SKM-1 (cell line): ENCODE results near the gene BMP8A.
"Not testable (repeated sequence)": the region's sequence is repeated elsewhere in the genome, so short reads cannot be mapped to it uniquely, and the experiment has no call there.

ENCODE experiments used
- DNase-seq: peaks from one replicate; lab custom pipeline; 2025; ENCODE audit not compliant: unreplicated experiment; lab: John Stamatoyannopoulos, UW

BMP8A gene

DNA sequence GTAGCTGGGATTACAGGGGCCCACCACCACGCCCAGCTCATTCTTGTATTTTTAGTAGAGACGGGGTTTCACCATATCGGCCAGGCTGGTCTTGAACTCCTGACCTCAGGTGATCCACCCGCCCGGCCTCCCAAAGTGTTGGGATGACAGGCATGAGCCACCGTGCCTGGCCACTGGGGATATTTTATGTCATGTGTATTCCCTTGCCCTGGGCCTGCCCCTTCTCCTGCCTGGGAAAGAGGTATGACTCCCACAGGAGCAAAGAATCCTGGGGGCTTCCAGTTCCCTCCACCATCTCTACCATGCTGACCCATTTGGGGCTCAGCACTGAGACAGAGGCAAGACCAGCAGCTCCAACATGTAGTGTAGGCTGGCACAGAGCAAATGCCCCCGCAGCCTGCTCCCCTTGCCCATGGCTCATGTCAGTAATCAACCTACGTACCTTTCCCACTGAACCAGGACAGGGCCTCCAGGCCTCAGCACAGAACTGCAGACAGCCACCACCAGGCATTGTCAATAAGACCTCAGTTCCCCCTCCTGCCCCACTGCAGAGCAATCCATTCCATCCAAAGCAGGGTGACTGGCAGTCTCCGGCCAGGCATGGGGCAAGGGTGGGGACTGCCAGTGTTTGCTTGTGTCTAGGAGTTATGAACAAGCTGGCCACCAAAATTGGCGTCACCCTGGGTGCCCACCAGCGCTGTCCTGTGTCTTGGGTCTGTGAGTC, 35.2 kb downstream of the BMP8A start:
- DNase-seq, result no peak

- DNase-seq, result not testable (repeated sequence)
These were observed 35.7 kb downstream of the BMP8A start for GRCh38 chr1:39527190-39527579.

- no peak for DNase-seq
These were observed 36.6 kb downstream of the BMP8A start for GRCh38 chr1:39528082-39528481.

GRCh38 chr1:39529901-39530535, 38.6 kb downstream of the BMP8A start:
- peak; percentile 82 for DNase-seq

- DNase-seq, result no peak
These were observed 40.1 kb downstream of the BMP8A start for GRCh38 chr1:39531526-39531925.

DNA sequence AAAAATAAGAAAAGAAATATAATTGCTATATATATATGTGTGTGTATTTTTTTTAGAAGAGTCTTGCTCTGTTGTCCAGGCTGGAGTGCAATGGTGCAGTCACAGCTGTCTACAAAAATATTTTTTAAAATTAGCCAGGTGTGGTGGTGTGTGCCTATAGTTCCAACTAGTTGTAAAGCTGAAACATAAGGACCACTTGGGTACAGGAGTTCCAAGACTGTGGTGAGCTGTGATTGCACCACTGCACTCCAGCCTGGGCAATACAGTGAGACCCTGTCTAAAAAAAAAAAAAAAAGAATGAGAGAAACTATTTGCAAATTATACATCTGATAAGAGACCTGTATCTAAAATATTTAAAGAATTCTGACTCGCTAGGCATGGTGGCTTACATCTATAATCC, 42.0 kb downstream of the BMP8A start:
- DNase-seq, result no peak

GRCh38 chr1:39538531-39539251, 47.3 kb downstream of the BMP8A start:
- no peak for DNase-seq

- peak; percentile 51 for DNase-seq
These were observed 47.9 kb downstream of the BMP8A start for GRCh38 chr1:39539252-39539790.

DNA sequence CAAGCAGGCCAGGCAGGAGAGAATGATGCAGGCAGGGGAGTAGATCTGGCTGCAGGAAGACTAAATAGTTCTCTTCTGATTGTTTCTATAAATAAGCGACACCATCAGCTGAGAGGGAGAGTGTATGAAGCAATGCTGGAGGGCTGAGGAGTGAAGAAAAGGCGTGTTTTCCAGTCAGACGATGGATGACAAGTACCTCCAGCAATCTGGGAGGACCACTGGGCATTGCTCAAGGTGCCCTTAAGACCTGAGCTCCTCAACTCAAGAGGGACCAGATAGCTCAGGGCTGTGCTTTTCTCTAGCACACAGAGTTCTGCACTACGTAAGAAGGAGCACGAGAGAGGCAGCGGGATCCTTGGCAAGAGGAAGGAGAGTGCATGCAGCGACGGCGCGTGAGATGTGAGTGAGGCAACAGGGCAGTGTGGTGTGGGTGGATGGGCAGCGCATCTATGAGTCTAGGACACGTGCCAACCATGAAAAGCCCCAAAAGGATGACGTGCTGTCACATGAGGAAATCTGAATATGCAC, 49.1 kb downstream of the BMP8A start:
- no peak for DNase-seq

DNA sequence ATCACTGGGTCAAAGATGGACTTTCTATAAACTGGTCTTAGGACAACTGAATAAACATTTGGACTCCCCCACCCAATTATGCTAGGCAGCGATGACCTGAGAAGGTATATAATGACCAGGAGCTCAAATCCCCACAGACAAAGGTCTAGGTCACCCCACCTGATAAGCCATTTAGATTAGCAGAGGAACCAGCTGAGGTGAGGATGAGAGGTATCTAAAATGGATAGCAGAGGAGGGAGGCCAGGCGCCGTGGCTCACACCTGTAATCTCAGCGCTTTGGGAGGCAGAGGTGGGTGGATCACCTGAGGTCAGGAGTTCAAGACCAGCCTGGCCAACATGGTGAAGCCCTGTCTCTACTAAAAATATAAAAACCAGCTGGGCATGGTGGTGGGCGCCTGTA, 51.5 kb downstream of the BMP8A start:
- no peak for DNase-seq

DNA sequence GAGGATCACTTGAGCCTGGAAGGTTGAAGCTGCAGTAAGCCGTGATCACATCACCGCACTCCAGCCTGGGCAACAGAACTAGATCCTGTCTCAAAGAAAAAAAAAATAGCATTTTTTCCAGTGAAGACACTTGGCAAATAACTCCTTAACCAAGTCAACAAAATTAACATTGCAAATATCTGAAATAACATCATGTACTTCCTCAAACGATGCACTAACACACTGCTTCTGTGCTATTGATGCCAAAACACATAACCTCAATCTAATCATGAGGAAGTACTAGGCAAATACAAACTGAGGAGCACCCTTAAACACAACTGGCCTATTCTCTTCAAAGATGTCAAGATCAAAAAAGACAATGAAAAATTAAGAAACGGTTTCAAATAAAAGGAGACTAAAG, 52.9 kb downstream of the BMP8A start:
- DNase-seq, result no peak

GRCh38 chr1:39545531-39545930, 54.1 kb downstream of the BMP8A start:
- no peak for DNase-seq

GRCh38 chr1:39554277-39554676, 62.8 kb downstream of the BMP8A start:
- no peak for DNase-seq

- DNase-seq, result no peak
These were observed 69.8 kb downstream of the BMP8A start for GRCh38 chr1:39561279-39561678.

- no peak for DNase-seq
These were observed 71.5 kb downstream of the BMP8A start for GRCh38 chr1:39562886-39563285.

- DNase-seq, result no peak
These were observed 72.2 kb downstream of the BMP8A start for GRCh38 chr1:39563669-39564068.

DNA sequence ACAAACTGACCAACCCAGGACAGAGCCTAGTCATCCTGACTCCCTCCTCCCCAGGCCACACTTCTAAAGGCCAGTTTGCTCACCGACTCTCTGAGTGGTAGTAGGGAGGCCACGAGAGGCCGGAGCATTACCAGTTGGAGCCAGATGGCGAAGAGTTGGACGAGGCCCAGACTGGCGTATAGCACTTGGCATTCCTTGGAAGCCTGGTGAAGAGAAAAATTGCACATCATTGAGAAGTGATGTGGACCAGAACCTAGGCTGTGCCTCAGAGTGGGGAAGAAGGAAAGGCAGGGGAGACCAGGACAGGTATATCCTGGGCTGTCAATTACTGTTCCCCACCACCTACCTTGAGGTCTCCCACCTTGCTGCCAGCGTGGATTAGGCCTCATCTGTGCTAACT, 72.9 kb downstream of the BMP8A start:
- DNase-seq, result no peak

- no peak for DNase-seq
These were observed 73.5 kb downstream of the BMP8A start for GRCh38 chr1:39564941-39565340.

DNA sequence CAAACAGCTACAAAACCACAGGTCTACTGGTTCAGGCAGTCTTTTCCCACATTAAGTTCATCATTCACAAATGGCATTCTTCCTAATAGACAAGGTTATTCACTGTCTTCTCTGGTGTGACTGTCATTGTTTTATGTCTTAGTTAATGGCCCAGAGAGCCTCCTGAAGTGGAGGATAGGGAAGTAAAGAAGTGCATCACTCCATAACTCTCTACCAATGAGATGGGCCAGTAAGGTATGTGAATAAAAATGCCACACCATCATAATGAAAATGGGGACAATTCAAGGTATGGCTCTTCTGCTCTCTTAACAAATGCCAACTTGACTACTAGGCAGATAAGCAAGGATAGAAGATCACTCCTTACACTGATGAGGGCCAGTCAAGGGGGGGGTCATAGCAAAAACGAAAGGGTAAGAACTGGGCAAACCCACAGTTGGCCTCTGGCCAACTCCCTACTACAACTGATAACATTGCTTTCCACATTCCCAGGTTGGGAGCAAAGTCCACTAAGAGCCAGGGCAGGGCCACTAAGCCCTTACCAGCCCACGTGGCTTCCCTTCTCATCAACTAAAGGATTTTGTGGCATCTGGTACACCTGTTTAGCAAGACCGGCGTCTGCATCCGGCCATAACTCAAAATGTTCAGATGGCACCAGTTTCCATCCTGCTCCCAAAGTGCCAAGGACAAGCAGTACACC, 75.2 kb downstream of the BMP8A start:
- no peak for DNase-seq

- no peak for DNase-seq
These were observed 75.9 kb downstream of the BMP8A start for GRCh38 chr1:39567302-39567701.

DNA sequence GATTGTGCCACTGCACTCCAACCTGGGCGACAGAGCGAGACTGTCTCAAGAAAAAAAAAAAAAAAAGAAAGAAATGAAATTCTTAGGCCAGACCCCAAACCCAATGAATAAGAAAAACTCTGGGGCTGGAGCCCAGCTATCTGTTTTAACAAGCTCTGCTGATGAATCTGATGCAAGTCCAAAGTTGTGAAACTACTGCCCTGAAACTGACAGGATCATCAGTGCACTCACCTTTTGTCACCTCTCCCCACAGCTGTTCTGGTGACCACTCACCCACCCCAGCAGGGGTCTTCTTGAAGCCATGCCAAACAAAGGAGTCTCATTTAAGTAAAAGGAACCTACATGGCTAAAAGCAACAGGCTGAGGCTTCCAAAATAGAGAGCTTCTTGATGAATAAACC, 76.8 kb downstream of the BMP8A start:
- DNase-seq, result no peak
